ENCODE data around the gene BAHCC1. TPM values are rescaled to one million over a fixed set of nuclear protein-coding genes. Genes with fewer than 3 reads are reported as not detected.
"Not testable (repeated sequence)": the region's sequence is repeated elsewhere in the genome, so short reads cannot be mapped to it uniquely, and the experiment has no call there.

BAHCC1 gene
- under 1 TPM; 0.22 to 0.29 TPM for total RNA-seq
- 0 reads per million in 2 donors for total RNA-seq

- ATAC-seq (peak; percentile 74), DNase-seq (peak; percentile 52 to 62 (median 61))
- H3K27ac Mint-ChIP-seq: peak within 1 kb of the TSS; percentile 78
- peak within 1 kb of the TSS; percentile 65 for H3K4me3 Mint-ChIP-seq
- peaks cover 43% of the 10 kb centered on the region for H3K27me3 Mint-ChIP-seq
- H3K36me3 Mint-ChIP-seq (ENCODE audit: low read depth): peaks cover 3% of the 10 kb centered on the region
- no peaks in the 10 kb centered on the region for H3K9me3 ChIP-seq (ENCODE audit: control insufficient read depth, low read length, poor library complexity, severe bottlenecking)
- H3K4me1 Mint-ChIP-seq: peaks cover 23% of the 10 kb centered on the region
These were observed at the start of gene BAHCC1 for GRCh38 chr17:81394921-81395599. Gene BAHCC1, plus strand, starts transcription at chr17:81395457. Its CDS starts 4,283 bp downstream, at chr17:81399740.

- Mint-ChIP-seq H3K27me3 (peaks cover 44% of the 10 kb centered on the region), H3K4me3 (peak overlapping the region; percentile 63), H3K36me3 (ENCODE audit: low read depth) (peaks cover 2% of the 10 kb centered on the region), H3K4me1 (peaks cover 14% of the 10 kb centered on the region), H3K27ac (peak overlapping the region; percentile 4)
- DNase-seq: peak; percentile 86 to 89 (median 87)
- ATAC-seq: peak; percentile 97
- H3K9me3 ChIP-seq (ENCODE audit: control insufficient read depth, low read length, poor library complexity, severe bottlenecking): no peaks in the 10 kb centered on the region
These were observed 49.0 kb upstream of the BAHCC1 start for GRCh38 chr17:81346090-81346907.

- H3K36me3 Mint-ChIP-seq (ENCODE audit: low read depth): peaks cover 2% of the 10 kb centered on the region
- DNase-seq: no peak
- H3K4me1 Mint-ChIP-seq: peaks cover 14% of the 10 kb centered on the region
- no peak overlapping the region for H3K4me3 Mint-ChIP-seq
- H3K27ac Mint-ChIP-seq: peak overlapping the region; percentile 4
- no peak for ATAC-seq
- no peaks in the 10 kb centered on the region for H3K9me3 ChIP-seq (ENCODE audit: control insufficient read depth, low read length, poor library complexity, severe bottlenecking)
- H3K27me3 Mint-ChIP-seq: peaks cover 46% of the 10 kb centered on the region
These were observed 48.3 kb upstream of the BAHCC1 start for GRCh38 chr17:81346908-81347349.

- DNase-seq (no peak), ATAC-seq (no peak)
- Mint-ChIP-seq H3K36me3 (ENCODE audit: low read depth) (peaks cover 2% of the 10 kb centered on the region), H3K4me3 (no peak overlapping the region), H3K4me1 (peaks cover 11% of the 10 kb centered on the region), H3K27me3 (peaks cover 46% of the 10 kb centered on the region), H3K27ac (no peak overlapping the region)
- no peaks in the 10 kb centered on the region for H3K9me3 ChIP-seq (ENCODE audit: control insufficient read depth, low read length, poor library complexity, severe bottlenecking)
These were observed 47.8 kb upstream of the BAHCC1 start for GRCh38 chr17:81347437-81347836.

GRCh38 chr17:81348097-81349055 is 46.9 kb upstream of the BAHCC1 start:
- ATAC-seq: no peak
- Mint-ChIP-seq H3K27ac (no peak overlapping the region), H3K36me3 (ENCODE audit: low read depth) (peaks cover 2% of the 10 kb centered on the region), H3K27me3 (peaks cover 39% of the 10 kb centered on the region), H3K4me1 (peaks cover 5% of the 10 kb centered on the region), H3K4me3 (no peak overlapping the region)
- no peak for DNase-seq
- H3K9me3 ChIP-seq (ENCODE audit: control insufficient read depth, low read length, poor library complexity, severe bottlenecking): no peaks in the 10 kb centered on the region

- H3K9me3 ChIP-seq (ENCODE audit: control insufficient read depth, low read length, poor library complexity, severe bottlenecking): no peaks in the 10 kb centered on the region
- H3K4me3 Mint-ChIP-seq: no peak overlapping the region
- no peaks in the 10 kb centered on the region for H3K36me3 Mint-ChIP-seq (ENCODE audit: low read depth)
- ATAC-seq: no peak
- H3K27ac Mint-ChIP-seq: no peak overlapping the region
- no peaks in the 10 kb centered on the region for H3K4me1 Mint-ChIP-seq
- H3K27me3 Mint-ChIP-seq: peaks cover 37% of the 10 kb centered on the region
- DNase-seq: no peak
These were observed 45.6 kb upstream of the BAHCC1 start for GRCh38 chr17:81349397-81350319.

GRCh38 chr17:81350320-81350890 is 44.9 kb upstream of the BAHCC1 start:
- no peak overlapping the region for H3K27ac Mint-ChIP-seq
- ATAC-seq: no peak
- peaks cover 43% of the 10 kb centered on the region for H3K27me3 Mint-ChIP-seq
- H3K4me3 Mint-ChIP-seq: no peak overlapping the region
- no peaks in the 10 kb centered on the region for H3K9me3 ChIP-seq (ENCODE audit: control insufficient read depth, low read length, poor library complexity, severe bottlenecking)
- no peaks in the 10 kb centered on the region for H3K36me3 Mint-ChIP-seq (ENCODE audit: low read depth)
- DNase-seq: no peak
- H3K4me1 Mint-ChIP-seq: no peaks in the 10 kb centered on the region

- not testable (repeated sequence) for DNase-seq; H3K36me3 Mint-ChIP-seq (ENCODE audit: low read depth)
These were observed 43.8 kb upstream of the BAHCC1 start for GRCh38 chr17:81351329-81352052.

GRCh38 chr17:81352056-81352455 is 43.2 kb upstream of the BAHCC1 start:
- H3K36me3 Mint-ChIP-seq (ENCODE audit: low read depth); H3K27ac Mint-ChIP-seq; H3K4me1 Mint-ChIP-seq; H3K4me3 Mint-ChIP-seq; DNase-seq; ATAC-seq; H3K9me3 ChIP-seq (ENCODE audit: control insufficient read depth, low read length, poor library complexity, severe bottlenecking): not testable (repeated sequence)
- peaks cover 45% of the 10 kb centered on the region for H3K27me3 Mint-ChIP-seq

More at GRCh38 chr17:81351329-81352052, 43.8 kb upstream of the BAHCC1 start:
- not testable (repeated sequence) for H3K27ac Mint-ChIP-seq; H3K9me3 ChIP-seq (ENCODE audit: control insufficient read depth, low read length, poor library complexity, severe bottlenecking); H3K4me3 Mint-ChIP-seq; ATAC-seq; H3K4me1 Mint-ChIP-seq
- H3K27me3 Mint-ChIP-seq: peaks cover 45% of the 10 kb centered on the region

- no peak for ATAC-seq
- H3K27me3 Mint-ChIP-seq: peaks cover 45% of the 10 kb centered on the region
- no peak for DNase-seq
These were observed 40.9 kb upstream of the BAHCC1 start for GRCh38 chr17:81354252-81354953.

GRCh38 chr17:81354954-81355347 is 40.3 kb upstream of the BAHCC1 start:
- H3K27me3 Mint-ChIP-seq: peaks cover 39% of the 10 kb centered on the region
- DNase-seq (no peak), ATAC-seq (no peak)
- H3K9me3 ChIP-seq (ENCODE audit: control insufficient read depth, low read length, poor library complexity, severe bottlenecking): no peaks in the 10 kb centered on the region
- no peak overlapping the region for H3K4me3 Mint-ChIP-seq
- H3K4me1 Mint-ChIP-seq: no peaks in the 10 kb centered on the region
- H3K27ac Mint-ChIP-seq: peak overlapping the region; percentile 73
- H3K36me3 Mint-ChIP-seq (ENCODE audit: low read depth): no peaks in the 10 kb centered on the region

More at GRCh38 chr17:81354252-81354953, 40.9 kb upstream of the BAHCC1 start:
- Mint-ChIP-seq H3K27ac (peak overlapping the region; percentile 73), H3K4me1 (no peaks in the 10 kb centered on the region), H3K4me3 (no peak overlapping the region), H3K36me3 (ENCODE audit: low read depth) (no peaks in the 10 kb centered on the region)
- H3K9me3 ChIP-seq (ENCODE audit: control insufficient read depth, low read length, poor library complexity, severe bottlenecking): no peaks in the 10 kb centered on the region

Data from T-helper 17 cell (primary cell).